GM12878 (cell line): ENCODE data around the gene FEV. TPM values are rescaled to one million over a fixed set of nuclear protein-coding genes. Genes with fewer than 3 reads are reported as not detected.

Experiments used
- ATAC-seq: fragments of 200-7000 bp; cut with Tn5 transposase; 3 replicates; pipeline ENCODE4 v1.9.1; 2020; ENCODE audit warnings: mild to moderate bottlenecking, moderate library complexity
- BruUV-seq: library from RNA; stranded (reverse); fragments of 400-500 nt; replicated peaks from 2 replicates; lab custom pipeline; 2021; lab: Mats Ljungman, UMichigan
- CTCF ChIA-PET: fragments of 300-600 bp; sonication (Branson Sonifier 250); formaldehyde crosslinking; extraction: SDS; loops from one replicate; lab custom pipeline; 2021; ENCODE audit warnings: inconsistent platforms; lab: Yijun Ruan, JAX
- POLR2A ChIA-PET: fragments of 350-600 bp; formaldehyde crosslinking; extraction: SDS; loops from one replicate; lab custom pipeline; 2021; ENCODE audit warnings: inconsistent platforms; lab: Charles Lee
- RAD21 ChIA-PET: fragments of 300-600 bp; sonication (Branson Sonifier 250); formaldehyde crosslinking; loops from one replicate; lab custom pipeline; 2023; ENCODE audit warnings: antibody characterized with exemption; ENCODE audit not compliant: unreplicated experiment; lab: Charles Lee
- SMC1A ChIA-PET: fragments of 300-600 bp; sonication (Branson Sonifier 250); formaldehyde crosslinking; loops from one replicate; lab custom pipeline; 2023; ENCODE audit not compliant: unreplicated experiment, uncharacterized antibody; lab: Charles Lee
- DNase-seq: peaks from one replicate; pipeline ENCODE4 v3.0.0-alpha.2; 2011; ENCODE audit warnings: low read depth, low spot score
- FAIRE-seq: peaks from 3 replicates; lab custom pipeline; 2011; peaks lifted over from hg19 to GRCh38; lab: Jason Lieb, UNC
- H2AFZ ChIP-seq: 2 replicates; pipeline ENCODE4 v1.6.0; 2011; ENCODE audit warnings: low read depth, low read length, control low read depth; ENCODE audit not compliant: control insufficient read depth
- H3K27ac ChIP-seq: 2 replicates; pipeline ENCODE4 v1.5.1; 2011; ENCODE audit warnings: control low read depth; ENCODE audit not compliant: control insufficient read depth, insufficient read depth
- H3K27me3 ChIP-seq, 2 experiments: replicated peaks in 1 of 2; 2 replicates each; pipeline versions ENCODE4 v1.6.0 to v1.6.1; 2011; ENCODE audit warnings: low read length in 1 of 2; ENCODE audit not compliant: control insufficient read depth in 2 of 2, insufficient read depth in 2 of 2
- H3K36me3 ChIP-seq, 2 experiments: 2 replicates each; pipeline ENCODE4 v1.5.1; 2011; ENCODE audit warnings: low read length in 1 of 2; ENCODE audit not compliant: control insufficient read depth in 2 of 2, insufficient read depth in 2 of 2
- H3K4me1 ChIP-seq: 2 replicates; pipeline ENCODE4 v1.6.1; 2011; ENCODE audit warnings: mild to moderate bottlenecking, low read length, moderate library complexity, mixed read lengths; ENCODE audit not compliant: control insufficient read depth, insufficient read depth
- H3K4me2 ChIP-seq: 2 replicates; pipeline ENCODE4 v1.6.0; 2011; ENCODE audit warnings: control low read depth; ENCODE audit not compliant: control insufficient read depth, insufficient read depth
- H3K4me3 ChIP-seq: fragments of 200-600 bp; sonication (generic); 2 replicates; pipeline ENCODE4 v1.5.1; 2016
- H3K79me2 ChIP-seq: 2 replicates; pipeline ENCODE4 v1.6.0; 2011; ENCODE audit warnings: low read length; ENCODE audit not compliant: control insufficient read depth, insufficient read depth
- H3K9ac ChIP-seq: 2 replicates; pipeline ENCODE4 v1.8.0; 2011; ENCODE audit warnings: low read length, control low read depth, mixed read lengths; ENCODE audit not compliant: control insufficient read depth, insufficient read depth
- H3K9me3 ChIP-seq: replicated peaks from 3 replicates; pipeline ENCODE4 v1.5.1; 2011; ENCODE audit warnings: mild to moderate bottlenecking, low read length; ENCODE audit not compliant: control insufficient read depth, insufficient read depth
- H4K20me1 ChIP-seq: 2 replicates; pipeline ENCODE4 v1.6.0; 2011; ENCODE audit not compliant: control insufficient read depth, insufficient read depth
- DPF2 ChIP-seq: fragments of 450-650 bp; IDR thresholded peaks from 2 replicates; pipeline ENCODE4 v1.6.1; 2017; ENCODE audit warnings: mild to moderate bottlenecking
- E4F1 ChIP-seq: fragments of 450-650 bp; IDR thresholded peaks from 2 replicates; pipeline ENCODE4 v1.6.1; 2018; ENCODE audit warnings: borderline replicate concordance, mild to moderate bottlenecking; ENCODE audit not compliant: partially characterized antibody
- EZH2 ChIP-seq: IDR thresholded peaks from 2 replicates; pipeline ENCODE4 v1.6.1; 2012; ENCODE audit warnings: low read depth, mild to moderate bottlenecking, control low read depth, inconsistent platforms, low read length, borderline replicate concordance; ENCODE audit not compliant: control insufficient read depth
- KLF5 ChIP-seq: fragments of 450-650 bp; IDR thresholded peaks from 2 replicates; pipeline ENCODE4 v1.6.1; 2014; ENCODE audit warnings: mild to moderate bottlenecking; ENCODE audit not compliant: partially characterized antibody
- NBN ChIP-seq: fragments of 450-650 bp; IDR thresholded peaks from 2 replicates; pipeline ENCODE4 v1.6.1; 2016
- REST ChIP-seq: IDR thresholded peaks from 2 replicates; pipeline ENCODE4 v1.6.1; 2012; ENCODE audit warnings: mild to moderate bottlenecking, low read depth, low read length
- SMAD5 ChIP-seq: IDR thresholded peaks from 2 replicates; pipeline ENCODE4 v1.6.1; 2016; ENCODE audit warnings: antibody characterized with exemption, low read depth
- SPI1 ChIP-seq: IDR thresholded peaks from 2 replicates; pipeline ENCODE4 v1.6.1; 2011; ENCODE audit warnings: low read depth, mild to moderate bottlenecking, low read length, moderate library complexity, borderline replicate concordance; ENCODE audit not compliant: insufficient read depth
- SUPT20H ChIP-seq: IDR thresholded peaks from 2 replicates; pipeline ENCODE4 v1.6.1; 2011; ENCODE audit warnings: low read depth, mild to moderate bottlenecking, low read length, moderate library complexity, borderline replicate concordance; ENCODE audit not compliant: control insufficient read depth
- ZBTB4 ChIP-seq: fragments of 450-650 bp; formaldehyde crosslinking; IDR thresholded peaks from 2 replicates; pipeline ENCODE4 v1.4.0; 2022; ENCODE audit warnings: mild to moderate bottlenecking, moderate library complexity
- ZNF687 ChIP-seq: fragments of 450-650 bp; IDR thresholded peaks from 2 replicates; pipeline ENCODE4 v1.6.1; 2017; ENCODE audit warnings: mild to moderate bottlenecking, moderate library complexity
- WGBS: methylation state at CpG from one replicate; pipeline ENCODE4 v1.1.6; 2016; ENCODE audit warnings: low lambda C conversion rate; ENCODE audit not compliant: insufficient replicate concordance, insufficient coverage; ENCODE audit errors: missing lambda C conversion rate; 5-methylcytosine and 5-hydroxymethylcytosine counted together
- in situ Hi-C: fragments of 300-500 bp; cut with MboI; formaldehyde crosslinking; loops from 9 replicates; pipeline ENCODE4 v1.14.3; 2018; ENCODE audit warnings: mixed read lengths
- intact Hi-C: fragments of 100-400 bp; cut with micrococcal nuclease; formaldehyde crosslinking; loops from one replicate; pipeline ENCODE4 v1.14.2; 2022; ENCODE audit not compliant: unreplicated experiment
- polyA plus RNA-seq, 11 experiments: library from polyadenylated mRNA; depleted of rRNA in 4 of 11; unstranded in 6 of 11; stranded (reverse) in 5 of 11; fragments of >200 nt; fragmentation: Nextera tagmentation in 4 of 11; fragmentation: Illumina TruSeq in 1 of 11; extraction: Ambion mirVana in 4 of 11; extraction: Trizol in 1 of 11; gene quantifications; 1 replicate in 1 of 11; 2 replicates in 10 of 11; pipeline versions ENCODE4 v1.2.1 to v1.2.3, GENCODE V29; 2011 to 2016; ENCODE audit warnings: inconsistent platforms in 2 of 11, missing spikeins in 2 of 11, low read depth in 1 of 11
- total RNA-seq, 4 experiments: library from RNA; depleted of rRNA in 3 of 4; stranded (reverse); fragments of >200 nt in 3 of 4; fragmentation: Illumina TruSeq in 1 of 4; extraction: Trizol in 1 of 4; gene quantifications; 2 replicates each; pipeline versions ENCODE4 v1.2.1 to v1.2.3, GENCODE V29; 2013 to 2021

The FEV gene
- total and polyA plus RNA-seq, 10 of the 15 experiments (the other 5 are each of a cell fraction or from before 2014, with no cell fraction given): not detected

- intact Hi-C loops: no loop called here
- POLR2A ChIA-PET: no interaction called here
- no peak for TF ChIP-seq KLF5
- no peak for TF ChIP-seq E4F1
- TF ChIP-seq DPF2: no peak
- no peak for TF ChIP-seq SMAD5
- TF ChIP-seq NBN: no peak
- no peak for TF ChIP-seq ZNF687
- TF ChIP-seq SPI1: no peak
- TF ChIP-seq ZBTB4: no peak
- no peak for TF ChIP-seq EZH2
- no peak for TF ChIP-seq SUPT20H
- TF ChIP-seq REST: no peak
- H3K27me3 ChIP-seq: peaks cover 21 to 27% of the 10 kb centered on the region in 2 experiments; a peak in 3 of 4 replicates
- H4K20me1 ChIP-seq: peaks cover 3% of the 10 kb centered on the region; the same call in 1 of the 2 replicates
- no peaks in the 10 kb centered on the region for H3K9me3 ChIP-seq
- 22% methylated on average over 7 of the region's 7 CpGs for WGBS
- in situ Hi-C loops: no loop called here
- CTCF ChIA-PET: no interaction called here
- DNase-seq: no peak
- H3K4me1 ChIP-seq: no peaks in the 10 kb centered on the region
- no peaks in the 10 kb centered on the region for H3K79me2 ChIP-seq
- H2AFZ ChIP-seq: no peak overlapping the region
- no peak overlapping the region for H3K27ac ChIP-seq
- no peaks in the 10 kb centered on the region for H3K36me3 ChIP-seq
- BruUV-seq: no TSS peak
- FAIRE-seq: no peak
- no peak overlapping the region for H3K4me3 ChIP-seq
- no peak for ATAC-seq
- H3K4me2 ChIP-seq: no peak overlapping the region
- RAD21 ChIA-PET: no interaction called here
- SMC1A ChIA-PET: no interaction called here
- no peak overlapping the region for H3K9ac ChIP-seq
Observed at GRCh38 chr2:218992196-218992595, 7.2 kb upstream of the FEV start.
